BJ (cell line): ENCODE results near the gene TMEM176A. TPM values are rescaled to one million over a fixed set of nuclear protein-coding genes. Genes with fewer than 3 reads are reported as not detected.

ENCODE experiments used
- CTCF ChIA-PET: fragments of 350-600 bp; formaldehyde crosslinking; extraction: SDS; loops from one replicate; lab custom pipeline; 2021; ENCODE audit warnings: antibody characterized with exemption, inconsistent platforms; lab: Yijun Ruan, JAX
- POLR2A ChIA-PET: fragments of 300-600 bp; sonication (Branson Sonifier 250); formaldehyde crosslinking; extraction: SDS; loops from one replicate; lab custom pipeline; 2021; ENCODE audit warnings: antibody characterized with exemption; lab: Charles Lee
- DNase-seq: peaks from one replicate; pipeline ENCODE4 v3.0.0-alpha.2; 2011; ENCODE audit warnings: low read depth
- H3K27me3 ChIP-seq: 2 replicates; pipeline ENCODE4 v1.6.0; 2011; ENCODE audit warnings: low read length; ENCODE audit not compliant: control insufficient read depth, insufficient read depth
- H3K36me3 ChIP-seq: 2 replicates; pipeline ENCODE4 v1.5.1; 2011; ENCODE audit warnings: low read length; ENCODE audit not compliant: control insufficient read depth, insufficient read depth
- H3K4me3 ChIP-seq: 2 replicates; pipeline ENCODE4 v1.5.1; 2011; ENCODE audit warnings: low read depth, mild to moderate bottlenecking, control low read depth, low read length
- polyA plus RNA-seq: library from polyadenylated mRNA; depleted of rRNA; stranded (reverse); fragments of >200 nt; gene quantifications from 2 replicates; pipeline ENCODE4 v1.2.3, GENCODE V29; 2011
- TF ChIP-seq, protein P1 (sequence below): IDR thresholded peaks from 2 replicates; pipeline ENCODE4 v1.5.1; 2011; ENCODE audit warnings: low read depth, mild to moderate bottlenecking, control low read depth, inconsistent platforms, low read length, moderate library complexity; ENCODE audit not compliant: insufficient read depth

Gene TMEM176A
- polyA plus RNA-seq, 1 experiment = not detected

DNA sequence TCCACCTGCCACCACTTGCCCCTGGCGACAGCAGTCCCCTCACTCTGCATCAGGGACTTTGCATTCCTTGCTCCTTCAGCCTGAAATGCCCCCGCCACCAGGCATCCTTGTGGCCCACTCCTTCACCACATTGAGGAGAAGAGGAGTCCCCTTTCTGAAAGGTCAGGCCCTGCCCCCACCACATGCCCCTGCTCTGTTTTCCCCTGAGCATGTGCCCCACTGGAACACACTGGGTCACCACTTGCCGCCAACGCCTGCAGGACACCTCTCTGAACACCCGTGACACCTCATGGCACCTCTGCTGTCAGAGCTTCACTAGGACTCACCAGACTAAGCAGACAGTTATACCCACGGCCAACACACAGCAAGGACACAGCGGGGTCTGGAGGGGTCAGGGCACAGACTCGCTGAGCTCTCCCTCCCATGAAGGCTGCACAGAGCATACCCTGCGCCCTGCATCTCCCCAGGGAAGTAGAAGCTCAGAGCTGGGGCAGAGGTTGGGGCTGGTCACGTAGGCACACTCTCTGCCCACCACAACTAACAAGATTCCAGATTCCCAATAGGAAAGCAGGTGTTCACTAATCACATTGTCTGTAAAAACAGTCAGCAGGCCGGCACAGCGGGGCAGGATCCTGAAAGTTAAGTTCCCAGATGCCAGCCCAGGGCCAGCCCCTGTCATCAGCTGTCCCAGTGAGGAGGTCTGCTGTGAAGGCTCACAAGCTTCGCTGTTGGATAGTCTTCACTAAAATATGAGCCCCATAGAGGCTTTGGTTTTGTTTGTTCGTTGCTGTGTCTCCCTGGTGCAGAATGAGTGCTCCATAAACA lies 45.9 kb downstream of the TMEM176A start:
- POLR2A ChIA-PET = no interaction called here
- Histone ChIP-seq H3K36me3 (no peaks in the 10 kb centered on the region), H3K4me3 (no peak overlapping the region), H3K27me3 (no peaks in the 10 kb centered on the region; the same call in 1 of the 2 replicates)
- CTCF ChIA-PET = interaction anchor here (0.6 kb wide), 1 partner anchor 1439 kb away, joined by 3 read pairs; no protein-coding TSS in a partner anchor
- DNase-seq = no peak
- TF ChIP-seq, protein P1, sequence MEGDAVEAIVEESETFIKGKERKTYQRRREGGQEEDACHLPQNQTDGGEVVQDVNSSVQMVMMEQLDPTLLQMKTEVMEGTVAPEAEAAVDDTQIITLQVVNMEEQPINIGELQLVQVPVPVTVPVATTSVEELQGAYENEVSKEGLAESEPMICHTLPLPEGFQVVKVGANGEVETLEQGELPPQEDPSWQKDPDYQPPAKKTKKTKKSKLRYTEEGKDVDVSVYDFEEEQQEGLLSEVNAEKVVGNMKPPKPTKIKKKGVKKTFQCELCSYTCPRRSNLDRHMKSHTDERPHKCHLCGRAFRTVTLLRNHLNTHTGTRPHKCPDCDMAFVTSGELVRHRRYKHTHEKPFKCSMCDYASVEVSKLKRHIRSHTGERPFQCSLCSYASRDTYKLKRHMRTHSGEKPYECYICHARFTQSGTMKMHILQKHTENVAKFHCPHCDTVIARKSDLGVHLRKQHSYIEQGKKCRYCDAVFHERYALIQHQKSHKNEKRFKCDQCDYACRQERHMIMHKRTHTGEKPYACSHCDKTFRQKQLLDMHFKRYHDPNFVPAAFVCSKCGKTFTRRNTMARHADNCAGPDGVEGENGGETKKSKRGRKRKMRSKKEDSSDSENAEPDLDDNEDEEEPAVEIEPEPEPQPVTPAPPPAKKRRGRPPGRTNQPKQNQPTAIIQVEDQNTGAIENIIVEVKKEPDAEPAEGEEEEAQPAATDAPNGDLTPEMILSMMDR = no peak

DNA sequence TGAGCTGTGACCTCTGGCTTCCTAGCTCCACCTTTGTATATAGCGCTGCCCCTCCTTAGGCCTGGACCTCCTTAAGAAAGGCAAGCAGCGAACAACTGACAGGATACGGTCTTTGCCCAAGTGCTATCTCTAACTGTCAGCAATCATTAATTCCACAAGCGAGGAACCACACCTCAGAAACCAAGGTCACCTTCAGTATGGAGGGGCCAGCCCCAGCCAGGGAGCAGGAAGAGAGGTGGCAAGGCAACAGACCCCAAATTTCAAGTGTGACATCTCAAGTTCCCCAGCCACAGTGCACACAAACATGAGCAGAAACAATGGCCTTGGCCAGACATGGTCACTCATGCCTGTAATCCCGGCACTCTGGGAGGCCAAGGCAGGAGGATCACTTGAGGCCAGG lies 47.0 kb downstream of the TMEM176A start:
- DNase-seq = no peak
- POLR2A ChIA-PET = no interaction called here
- TF ChIP-seq, protein P1 = no peak
- Histone ChIP-seq H3K4me3 (no peak overlapping the region), H3K36me3 (no peaks in the 10 kb centered on the region), H3K27me3 (no peaks in the 10 kb centered on the region; the same call in 1 of the 2 replicates)
- CTCF ChIA-PET = no interaction called here

DNA sequence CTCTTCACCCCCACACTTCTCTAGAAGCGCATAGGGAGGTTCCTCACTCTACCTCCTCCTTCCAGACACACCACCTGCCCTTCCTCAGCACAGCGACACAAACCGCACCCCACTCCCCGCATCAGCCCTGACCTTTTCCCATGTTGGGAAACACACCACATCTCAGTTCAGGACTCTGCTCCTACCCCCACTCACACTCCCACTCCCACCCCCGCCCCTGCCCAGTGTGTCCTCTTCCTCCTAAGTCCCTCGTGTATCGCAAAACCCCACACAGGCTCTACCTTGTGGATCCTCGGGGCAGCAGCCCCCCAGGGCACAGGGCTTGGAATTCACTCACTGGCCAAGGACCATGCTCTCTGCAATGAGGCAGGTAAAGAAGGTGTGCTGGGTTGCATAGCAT lies 47.5 kb downstream of the TMEM176A start:
- CTCF ChIA-PET = no interaction called here
- POLR2A ChIA-PET = no interaction called here
- Histone ChIP-seq H3K27me3 (no peaks in the 10 kb centered on the region; the same call in 1 of the 2 replicates), H3K36me3 (no peaks in the 10 kb centered on the region), H3K4me3 (no peak overlapping the region)
- no peak for DNase-seq
- TF ChIP-seq, protein P1 = no peak

DNA sequence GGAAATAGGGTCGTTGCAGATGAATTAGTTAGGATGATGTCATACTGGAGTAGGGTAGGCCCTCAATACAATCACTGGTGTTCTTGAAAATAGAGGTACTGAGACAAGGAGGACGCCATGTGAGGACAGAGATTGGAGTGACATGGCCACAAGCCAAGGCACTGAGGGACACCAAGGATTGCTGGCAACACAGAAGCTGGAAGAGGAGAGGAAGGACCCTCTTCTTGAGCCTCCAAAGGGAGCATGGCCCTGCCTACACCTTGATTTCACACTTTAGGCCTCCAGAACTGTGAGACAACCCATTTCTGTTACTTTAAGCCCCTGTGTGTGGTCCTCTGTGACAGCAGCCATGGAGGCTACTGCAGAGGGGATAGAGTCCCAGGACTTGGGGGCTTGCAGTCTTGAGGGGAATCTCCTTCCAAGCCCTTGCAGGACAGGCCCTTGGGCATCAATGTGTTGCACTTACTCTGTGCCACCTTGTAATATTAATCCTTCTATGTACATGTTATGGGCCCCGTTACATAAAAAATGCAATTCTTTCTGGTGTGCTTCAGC lies 48.1 kb downstream of the TMEM176A start:
- CTCF ChIA-PET = no interaction called here
- Histone ChIP-seq H3K36me3 (no peaks in the 10 kb centered on the region), H3K4me3 (no peak overlapping the region), H3K27me3 (no peaks in the 10 kb centered on the region; the same call in 1 of the 2 replicates)
- no peak for DNase-seq
- POLR2A ChIA-PET = no interaction called here
- TF ChIP-seq, protein P1 = no peak

DNA sequence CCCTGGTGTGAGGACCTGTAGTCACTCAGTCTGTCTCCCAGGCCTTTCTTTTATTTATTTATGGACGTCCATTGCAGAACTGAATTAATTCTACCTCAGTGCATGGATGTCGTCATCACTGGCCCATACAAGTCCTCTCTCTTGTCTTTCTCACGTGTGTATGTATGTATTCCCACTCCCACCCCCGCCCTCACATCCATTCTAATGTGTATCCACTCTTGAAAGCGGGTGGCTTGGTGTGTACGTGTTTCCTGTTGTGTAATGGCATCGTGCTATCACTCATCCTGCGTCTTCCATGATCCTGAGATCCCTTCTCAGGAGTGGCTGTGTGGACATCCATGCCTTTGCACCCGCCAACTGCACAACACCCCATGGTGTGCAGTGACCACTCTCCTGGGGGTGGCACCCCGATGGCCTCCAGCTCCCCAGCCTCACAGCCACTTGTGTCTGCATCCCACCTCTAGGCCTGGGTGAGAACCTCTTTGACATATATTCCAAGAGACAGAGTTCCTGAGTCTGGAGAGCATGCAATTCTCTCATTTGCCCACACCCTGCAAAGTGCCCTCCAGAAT lies 48.7 kb downstream of the TMEM176A start:
- H3K36me3 ChIP-seq = no peaks in the 10 kb centered on the region
- POLR2A ChIA-PET = no interaction called here
- TF ChIP-seq, protein P1 = no peak
- H3K27me3 ChIP-seq = no peaks in the 10 kb centered on the region; the same call in 1 of the 2 replicates
- DNase-seq = no peak
- H3K4me3 ChIP-seq = no peak overlapping the region
- CTCF ChIA-PET = no interaction called here
